Coronary artery (tissue), 2 donors: ENCODE data around the gene ARFGEF2.

ENCODE experiments used
- DNase-seq: peaks from one replicate; pipeline ENCODE4 v3.0.0-alpha.2; 2017; ENCODE audit warnings: low spot score
- H3K27ac ChIP-seq, 2 donors: fragments of 200-600 bp; sonication (generic); one replicate each; pipeline ENCODE4 v1.5.1; 2016 to 2019
- H3K4me3 ChIP-seq: fragments of 200-600 bp; sonication (generic); 2 replicates; pipeline ENCODE4 v1.5.1; 2016; ENCODE audit warnings: mild to moderate bottlenecking, moderate library complexity
- TF ChIP-seq, protein P1 (sequence below): fragments of 200-600 bp; sonication (generic); IDR thresholded peaks from one replicate; pipeline ENCODE4 v1.5.1; 2019; ENCODE audit warnings: antibody characterized with exemption

ARFGEF2 gene

DNA sequence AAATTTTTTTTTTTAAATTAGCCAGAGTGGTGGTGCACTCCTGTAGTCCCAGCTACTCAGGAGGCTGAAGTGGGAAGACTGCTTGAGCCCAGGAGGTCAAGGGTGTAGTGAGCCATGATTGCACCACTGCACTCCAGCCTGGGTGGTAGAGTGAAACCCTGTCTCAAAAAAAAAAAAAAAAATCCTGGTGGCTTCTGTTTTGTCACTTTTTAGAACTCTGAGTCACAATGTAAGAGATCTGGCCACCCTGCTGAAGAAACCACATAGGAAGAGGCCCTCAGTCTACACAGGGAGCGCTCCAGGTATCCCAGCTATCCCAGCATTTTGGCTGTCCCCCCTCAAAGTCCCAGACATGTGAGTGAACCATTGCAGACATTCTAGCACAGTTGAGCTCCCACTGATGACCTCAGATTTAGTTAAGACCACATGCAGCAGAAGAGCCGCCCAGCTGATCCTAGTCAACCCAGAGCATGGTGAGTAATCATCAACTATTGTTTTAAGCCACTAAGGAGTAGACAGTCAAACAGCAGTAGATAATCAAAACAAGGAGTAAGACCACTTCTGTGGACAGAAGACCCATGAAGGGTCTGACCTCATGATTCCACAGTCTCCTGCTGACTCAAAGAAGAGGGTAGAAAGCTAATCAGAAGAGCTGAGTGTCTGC is 12.7 kb upstream of the ARFGEF2 start:
- DNase-seq = no peak

DNA sequence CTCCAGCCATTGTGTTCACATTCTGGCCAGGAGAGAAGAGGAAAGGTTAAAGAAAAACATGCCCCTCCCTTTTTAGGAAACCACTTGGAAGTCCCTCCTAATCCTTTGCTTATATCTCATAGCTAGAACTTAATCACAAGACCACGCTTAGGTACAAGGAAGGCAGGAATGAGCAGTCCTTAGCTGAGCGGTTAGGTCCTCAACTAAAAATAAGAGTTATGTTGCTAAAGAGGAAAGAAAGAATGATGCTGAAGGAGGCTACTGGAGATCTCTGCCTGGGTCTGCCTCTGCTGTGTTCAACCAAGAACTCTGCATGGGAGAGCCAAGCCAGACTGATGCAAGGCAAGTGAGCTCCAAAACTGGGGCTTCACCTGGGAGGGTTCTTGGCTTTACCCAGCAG is 11.6 kb upstream of the ARFGEF2 start:
- TF ChIP-seq, protein P1, sequence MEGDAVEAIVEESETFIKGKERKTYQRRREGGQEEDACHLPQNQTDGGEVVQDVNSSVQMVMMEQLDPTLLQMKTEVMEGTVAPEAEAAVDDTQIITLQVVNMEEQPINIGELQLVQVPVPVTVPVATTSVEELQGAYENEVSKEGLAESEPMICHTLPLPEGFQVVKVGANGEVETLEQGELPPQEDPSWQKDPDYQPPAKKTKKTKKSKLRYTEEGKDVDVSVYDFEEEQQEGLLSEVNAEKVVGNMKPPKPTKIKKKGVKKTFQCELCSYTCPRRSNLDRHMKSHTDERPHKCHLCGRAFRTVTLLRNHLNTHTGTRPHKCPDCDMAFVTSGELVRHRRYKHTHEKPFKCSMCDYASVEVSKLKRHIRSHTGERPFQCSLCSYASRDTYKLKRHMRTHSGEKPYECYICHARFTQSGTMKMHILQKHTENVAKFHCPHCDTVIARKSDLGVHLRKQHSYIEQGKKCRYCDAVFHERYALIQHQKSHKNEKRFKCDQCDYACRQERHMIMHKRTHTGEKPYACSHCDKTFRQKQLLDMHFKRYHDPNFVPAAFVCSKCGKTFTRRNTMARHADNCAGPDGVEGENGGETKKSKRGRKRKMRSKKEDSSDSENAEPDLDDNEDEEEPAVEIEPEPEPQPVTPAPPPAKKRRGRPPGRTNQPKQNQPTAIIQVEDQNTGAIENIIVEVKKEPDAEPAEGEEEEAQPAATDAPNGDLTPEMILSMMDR = no peak
- Histone ChIP-seq H3K27ac (no peak overlapping the region), H3K4me3 (no peak overlapping the region)
- no peak for DNase-seq

More for the DNA sequence above, 12.7 kb upstream of the ARFGEF2 start:
- TF ChIP-seq, protein P1 = no peak
- no peak overlapping the region for H3K27ac ChIP-seq
- H3K4me3 ChIP-seq = no peak overlapping the region

DNA sequence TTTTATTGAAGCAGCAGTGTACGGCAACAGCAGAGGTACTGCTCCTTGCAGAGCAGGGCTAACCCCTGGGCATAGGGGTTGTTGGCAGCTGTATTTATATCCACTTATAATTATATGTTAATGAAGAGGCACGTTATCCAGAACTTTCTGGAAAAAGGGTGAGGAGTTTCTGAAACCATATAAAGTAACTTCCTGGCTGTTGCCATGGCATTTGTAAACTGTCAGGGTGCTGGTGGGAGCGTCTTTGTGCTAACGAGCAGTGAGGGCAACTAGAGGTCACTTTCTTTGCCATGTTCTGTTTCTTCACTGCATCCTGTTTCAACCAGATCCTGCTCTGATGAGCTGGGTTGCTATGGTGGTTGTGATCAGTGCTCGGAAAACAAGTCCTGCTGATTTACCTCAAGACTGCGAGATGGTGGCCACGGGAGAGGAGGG is 11.1 kb upstream of the ARFGEF2 start:
- no peak overlapping the region for H3K4me3 ChIP-seq
- TF ChIP-seq, protein P1 = no peak
- DNase-seq = no peak
- H3K27ac ChIP-seq = no peak overlapping the region

DNA sequence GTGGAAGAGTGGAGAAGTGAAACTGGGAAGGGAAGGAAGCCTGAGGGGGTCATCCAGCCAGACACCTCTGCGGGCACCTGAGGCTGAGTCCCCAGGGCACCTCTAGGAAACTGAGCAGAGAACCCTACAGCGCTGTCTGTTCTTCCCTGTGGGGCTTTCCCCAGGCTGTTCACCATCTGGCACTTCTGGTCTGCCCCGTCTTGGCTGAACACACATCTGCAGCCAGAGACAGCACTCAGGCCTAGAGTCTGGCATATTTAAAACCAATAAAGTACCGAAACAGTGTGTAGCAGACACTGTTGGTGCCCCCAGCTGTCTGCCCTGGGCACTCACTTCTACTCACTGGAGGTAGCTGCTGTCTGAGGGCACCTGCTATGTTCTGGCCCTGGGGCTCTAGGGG is 9.4 kb upstream of the ARFGEF2 start:
- TF ChIP-seq, protein P1 = no peak
- DNase-seq = no peak
- no peak overlapping the region for H3K27ac ChIP-seq
- H3K4me3 ChIP-seq = no peak overlapping the region

DNA sequence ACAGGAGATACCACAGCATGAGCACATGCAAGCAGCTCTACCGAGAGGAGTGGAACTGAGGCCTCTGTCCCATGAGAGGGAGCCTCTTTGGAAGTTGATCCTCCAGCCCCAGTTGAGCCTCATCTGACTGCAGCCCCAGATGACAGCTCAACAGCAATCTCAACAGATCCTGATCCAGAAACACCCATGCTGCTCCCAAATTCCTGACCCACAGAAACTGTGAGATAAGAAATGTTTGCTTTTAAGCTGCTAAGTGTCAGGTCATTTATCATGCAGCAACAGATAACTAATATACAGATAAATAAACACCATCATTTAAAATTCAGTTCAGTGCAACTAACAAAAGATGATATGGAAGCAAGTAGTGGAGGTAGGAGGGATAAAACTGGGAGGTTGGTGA is 4.8 kb upstream of the ARFGEF2 start:
- TF ChIP-seq, protein P1 = no peak
- Histone ChIP-seq H3K27ac (no peak overlapping the region), H3K4me3 (no peak overlapping the region)
- no peak for DNase-seq

DNA sequence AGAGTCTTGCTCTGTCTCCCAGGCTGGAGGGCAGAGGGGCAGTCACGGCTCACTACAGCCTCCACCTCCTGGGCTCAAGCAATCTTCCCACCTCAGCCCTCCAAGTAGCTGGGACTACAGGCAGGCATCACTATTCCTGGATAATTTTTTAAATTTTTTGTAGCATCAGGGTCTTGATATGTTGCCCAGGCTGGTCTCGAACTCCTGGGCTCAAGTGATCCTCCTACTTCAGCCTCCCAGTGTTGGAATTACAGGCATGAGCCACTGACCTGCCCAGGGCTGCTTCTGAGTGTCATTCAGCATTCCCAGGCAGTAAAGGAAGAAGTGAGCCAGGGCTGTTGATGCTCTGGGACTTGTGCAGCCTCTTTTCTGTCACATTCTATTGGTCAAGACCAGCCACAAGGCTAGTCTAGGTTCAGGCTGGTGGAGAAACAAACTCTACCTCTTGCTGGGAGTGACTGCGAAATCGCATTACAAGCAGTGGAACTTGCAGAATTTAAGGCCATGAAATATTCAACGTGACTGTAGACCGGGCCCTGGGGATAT is 2.1 kb upstream of the ARFGEF2 start:
- TF ChIP-seq, protein P1 = no peak
- H3K4me3 ChIP-seq = no peak overlapping the region
- no peak for DNase-seq
- no peak overlapping the region for H3K27ac ChIP-seq

DNA sequence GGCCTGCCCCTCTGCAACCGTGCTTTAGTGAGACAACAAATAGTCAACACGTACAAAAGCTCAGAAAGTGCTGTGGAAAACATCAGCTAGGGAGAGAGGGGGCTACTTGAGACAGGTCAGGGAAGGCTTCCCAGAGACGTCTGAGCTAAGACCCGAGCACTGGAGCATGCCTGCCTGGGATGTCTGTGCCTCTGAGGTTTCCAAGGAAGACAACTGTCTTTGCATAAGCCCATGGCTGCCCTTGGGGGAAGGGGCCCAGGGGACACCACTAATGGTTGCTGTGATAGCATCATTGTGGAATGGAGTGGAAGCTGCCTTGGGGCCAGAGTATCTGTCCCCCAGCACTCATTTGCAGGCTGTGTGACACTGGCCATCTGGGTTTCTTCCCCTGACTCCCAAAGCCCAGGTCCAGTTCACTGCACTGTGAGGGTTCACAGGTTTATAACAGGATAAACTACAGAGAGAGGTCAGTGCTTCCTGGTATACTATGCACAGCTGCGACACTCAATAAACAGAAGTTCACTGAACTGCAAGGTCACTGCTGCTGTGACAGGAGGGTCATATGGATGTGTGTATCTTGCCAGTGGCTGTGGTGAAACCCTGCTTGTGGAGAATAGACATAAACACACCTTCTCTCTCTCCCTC is 1.5 kb upstream of the ARFGEF2 start:
- Histone ChIP-seq H3K4me3 (no peak overlapping the region), H3K27ac (no peak overlapping the region)
- no peak for DNase-seq
- TF ChIP-seq, protein P1 = no peak
